ENCODE measurements around the gene RAPGEF3. TPM values are rescaled to one million over a fixed set of nuclear protein-coding genes. Genes with fewer than 3 reads are reported as not detected.

Gene RAPGEF3
- total and polyA plus RNA-seq, 5 donors from 2014 or later: 0.10 to 0.79 (median 0.14) TPM; not detected in 2

DNA sequence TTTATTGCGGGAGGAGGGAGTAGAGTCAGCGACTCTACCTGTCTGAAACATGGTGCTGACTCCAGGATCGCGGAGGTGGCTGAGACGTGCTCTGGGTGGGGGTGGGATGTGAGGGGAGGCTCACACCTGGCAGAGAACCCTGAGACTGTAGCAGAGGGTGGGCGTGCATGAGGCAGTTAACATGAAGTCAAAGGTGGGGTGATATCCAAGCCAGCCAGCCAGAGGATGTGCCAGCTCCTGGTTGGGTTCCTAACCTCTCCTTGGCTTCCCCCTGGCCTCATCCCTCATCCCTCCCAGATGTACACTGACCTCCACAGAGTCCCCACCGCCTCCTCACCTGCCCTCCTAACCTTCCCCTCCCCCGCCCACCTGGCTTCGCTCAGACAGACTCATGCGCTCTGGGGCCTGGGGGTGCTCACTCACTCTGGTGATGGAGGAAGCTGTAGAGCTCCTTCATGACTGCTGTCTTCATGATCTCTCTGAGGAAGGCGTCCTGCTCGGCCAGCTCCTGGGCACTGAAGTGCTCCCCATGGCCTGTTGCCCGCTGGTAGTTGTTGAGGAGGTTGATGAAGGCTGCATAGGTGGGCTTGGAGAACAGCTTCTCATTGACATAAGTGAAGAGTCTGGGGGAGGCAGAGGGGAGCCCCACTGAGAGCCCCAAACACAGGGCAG is 42.7 kb downstream of the RAPGEF3 start:
- Mint-ChIP-seq H3K4me3 (no peak overlapping the region), H3K36me3 (peaks cover 4% of the 10 kb centered on the region), H3K27ac (peak overlapping the region in 1 of 3 donors; percentile 91), H3K4me1 (peaks cover 5 to 20% (median 9%) of the 10 kb centered on the region in 4 donors), H3K27me3 (no peaks in the 10 kb centered on the region), H3K9me3 (no peaks in the 10 kb centered on the region)
- no peak overlapping the region for H3K27ac ChIP-seq (ENCODE audit: insufficient read depth, low read length, poor library complexity, severe bottlenecking)
- no peak for ATAC-seq (ENCODE audit: low read depth in 2 of 2)
- peaks cover under 1% of the 10 kb centered on the region for H3K36me3 ChIP-seq (ENCODE audit: control insufficient read depth, insufficient read depth, low read length)
- H3K4me3 ChIP-seq (ENCODE audit: low read depth, low read length): no peak overlapping the region
- H3K27me3 ChIP-seq (ENCODE audit: control insufficient read depth, insufficient read depth, low read length): no peaks in the 10 kb centered on the region
- H3K4me1 ChIP-seq (ENCODE audit: control insufficient read depth, insufficient read depth, low read length, poor library complexity, severe bottlenecking): peaks cover 4% of the 10 kb centered on the region
- no peak for DNase-seq
- H3K9me3 ChIP-seq (ENCODE audit: control insufficient read depth in 2 of 2, low read length in 2 of 2): no peaks in the 10 kb centered on the region

DNA sequence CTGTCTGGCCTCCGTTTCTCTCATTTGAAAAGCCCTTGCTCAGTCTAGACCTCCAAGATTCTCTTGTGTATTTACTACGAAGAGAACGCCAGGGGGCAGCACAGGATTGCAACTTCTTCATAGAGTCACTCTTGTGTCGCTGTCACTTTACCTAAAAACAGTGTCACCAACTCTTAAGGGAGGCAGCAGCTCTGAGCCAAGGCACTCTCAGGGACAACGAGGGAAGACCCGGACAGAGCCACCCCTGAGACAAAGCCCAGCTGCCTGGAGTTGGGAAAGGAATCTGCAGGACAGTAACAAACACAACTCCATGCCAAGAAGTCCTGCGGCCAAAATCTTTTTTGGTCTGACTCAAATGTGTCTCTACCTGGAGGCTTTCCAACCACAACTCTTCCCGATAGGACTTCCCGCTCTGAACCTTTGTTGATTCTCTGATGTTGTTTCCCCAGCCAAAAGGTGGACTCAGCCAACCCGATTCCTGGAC is 43.2 kb downstream of the RAPGEF3 start:
- no peak overlapping the region for H3K27ac ChIP-seq (ENCODE audit: insufficient read depth, low read length, poor library complexity, severe bottlenecking)
- Mint-ChIP-seq H3K36me3 (peaks cover 4% of the 10 kb centered on the region), H3K27ac (peak overlapping the region in 2 of 3 donors; percentile 66 to 91), H3K4me3 (peak overlapping the region in 1 of 4 donors; percentile 12), H3K4me1 (peaks cover 5 to 20% (median 10%) of the 10 kb centered on the region in 4 donors), H3K9me3 (no peaks in the 10 kb centered on the region), H3K27me3 (no peaks in the 10 kb centered on the region)
- H3K9me3 ChIP-seq (ENCODE audit: control insufficient read depth in 2 of 2, low read length in 2 of 2): no peaks in the 10 kb centered on the region
- no peak overlapping the region for H3K4me3 ChIP-seq (ENCODE audit: low read depth, low read length)
- H3K27me3 ChIP-seq (ENCODE audit: control insufficient read depth, insufficient read depth, low read length): no peaks in the 10 kb centered on the region
- H3K4me1 ChIP-seq (ENCODE audit: control insufficient read depth, insufficient read depth, low read length, poor library complexity, severe bottlenecking): peaks cover 4% of the 10 kb centered on the region
- ATAC-seq (ENCODE audit: low read depth in 2 of 2) (peak; percentile 82 to 87), DNase-seq (peak; percentile 62 to 87 (median 78))
- H3K36me3 ChIP-seq (ENCODE audit: control insufficient read depth, insufficient read depth, low read length): no peaks in the 10 kb centered on the region

DNA sequence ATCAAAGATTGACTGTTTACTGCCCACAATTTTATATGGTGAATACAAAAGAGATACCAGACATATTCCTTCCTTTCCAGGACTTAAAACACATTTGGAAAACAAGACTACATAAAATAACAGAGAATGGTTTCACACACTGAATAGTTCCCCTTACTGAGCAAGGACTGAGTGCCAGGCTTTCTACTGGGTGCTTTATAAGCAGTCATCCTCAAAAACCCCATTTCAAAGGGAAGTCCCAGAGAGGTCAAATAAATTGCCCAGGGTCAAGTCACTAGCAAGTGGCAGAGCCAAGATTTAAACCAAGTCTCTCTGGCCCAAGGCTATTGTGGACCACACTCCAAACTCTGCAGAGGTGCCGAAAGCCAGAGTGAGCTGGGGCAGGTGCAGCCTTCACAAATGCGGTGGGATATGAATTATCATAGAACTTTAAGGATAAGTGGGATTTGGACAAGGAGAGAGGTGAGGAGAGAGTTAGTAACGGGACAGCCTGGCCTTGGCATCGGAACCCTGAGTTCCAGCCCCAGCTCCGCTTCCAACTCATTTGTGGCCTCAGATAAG is 43.8 kb downstream of the RAPGEF3 start:
- H3K4me1 Mint-ChIP-seq: peaks cover 5 to 20% (median 10%) of the 10 kb centered on the region in 4 donors

DNA sequence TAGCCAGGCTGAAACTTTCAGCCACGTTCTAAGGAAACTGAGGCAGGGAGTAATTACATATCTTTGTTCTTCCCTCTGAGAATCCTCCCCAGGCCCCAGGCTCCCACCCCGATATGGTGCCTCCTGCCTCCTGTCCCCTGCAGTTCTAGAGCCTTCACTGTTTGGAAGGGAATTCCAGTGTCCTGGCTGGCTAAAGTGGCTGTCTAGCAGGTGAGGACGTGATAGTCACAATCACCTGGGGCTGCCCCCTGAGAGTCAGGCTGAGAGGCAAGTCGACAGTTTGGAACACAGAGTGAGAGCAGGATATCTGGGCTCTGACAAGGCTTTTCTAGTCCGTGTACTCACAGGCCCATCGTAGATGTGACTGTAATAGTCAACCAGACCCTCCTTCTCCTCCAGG is 46.5 kb downstream of the RAPGEF3 start:
- H3K9me3 ChIP-seq (ENCODE audit: control insufficient read depth in 2 of 2, low read length in 2 of 2): no peaks in the 10 kb centered on the region
- no peaks in the 10 kb centered on the region for H3K27me3 ChIP-seq (ENCODE audit: control insufficient read depth, insufficient read depth, low read length)
- Mint-ChIP-seq H3K9me3 (no peaks in the 10 kb centered on the region), H3K4me3 (no peak overlapping the region), H3K4me1 (peaks cover 15 to 32% (median 28%) of the 10 kb centered on the region in 4 donors), H3K27ac (no peak overlapping the region), H3K27me3 (no peaks in the 10 kb centered on the region), H3K36me3 (peaks cover 4% of the 10 kb centered on the region)
- no peak for DNase-seq
- no peak for ATAC-seq (ENCODE audit: low read depth in 2 of 2)
- no peak overlapping the region for H3K4me3 ChIP-seq (ENCODE audit: low read depth, low read length)
- no peak overlapping the region for H3K27ac ChIP-seq (ENCODE audit: insufficient read depth, low read length, poor library complexity, severe bottlenecking)
- H3K4me1 ChIP-seq (ENCODE audit: control insufficient read depth, insufficient read depth, low read length, poor library complexity, severe bottlenecking): peaks cover 25% of the 10 kb centered on the region
- no peaks in the 10 kb centered on the region for H3K36me3 ChIP-seq (ENCODE audit: control insufficient read depth, insufficient read depth, low read length)

More for the DNA sequence above, 43.8 kb downstream of the RAPGEF3 start:
- ATAC-seq (ENCODE audit: low read depth in 2 of 2) (no peak), DNase-seq (no peak)
- H3K4me3 ChIP-seq (ENCODE audit: low read depth, low read length): no peak overlapping the region
- Mint-ChIP-seq H3K4me3 (peak overlapping the region in 1 of 4 donors; percentile 12), H3K36me3 (peaks cover 2% of the 10 kb centered on the region), H3K27me3 (no peaks in the 10 kb centered on the region), H3K27ac (peak overlapping the region in 1 of 3 donors; percentile 91), H3K9me3 (no peaks in the 10 kb centered on the region)
- no peaks in the 10 kb centered on the region for H3K36me3 ChIP-seq (ENCODE audit: control insufficient read depth, insufficient read depth, low read length)
- no peaks in the 10 kb centered on the region for H3K9me3 ChIP-seq (ENCODE audit: control insufficient read depth in 2 of 2, low read length in 2 of 2)
- no peak overlapping the region for H3K27ac ChIP-seq (ENCODE audit: insufficient read depth, low read length, poor library complexity, severe bottlenecking)
- H3K4me1 ChIP-seq (ENCODE audit: control insufficient read depth, insufficient read depth, low read length, poor library complexity, severe bottlenecking): peaks cover 4% of the 10 kb centered on the region
- no peaks in the 10 kb centered on the region for H3K27me3 ChIP-seq (ENCODE audit: control insufficient read depth, insufficient read depth, low read length)

DNA sequence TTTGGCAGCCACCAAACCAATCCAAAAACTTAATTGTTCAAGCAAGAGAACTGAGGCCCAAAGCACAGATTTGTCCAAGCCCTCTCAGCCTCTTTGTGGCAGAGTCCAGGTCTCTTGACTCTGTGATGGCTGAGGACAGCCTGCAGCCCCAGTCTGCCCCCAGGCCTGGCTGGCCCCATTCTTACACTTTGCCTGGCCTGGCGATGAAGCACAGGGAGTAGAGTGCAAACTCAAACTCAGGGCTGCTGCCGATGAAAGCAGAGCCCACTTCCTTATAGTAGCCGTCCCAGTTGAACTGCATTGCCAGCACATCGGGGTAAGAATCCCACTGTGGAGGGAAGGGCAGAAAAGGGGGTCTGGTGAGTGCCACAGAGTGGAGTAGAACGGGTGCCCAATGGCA is 47.2 kb downstream of the RAPGEF3 start:
- H3K27me3 Mint-ChIP-seq: peaks cover under 1% of the 10 kb centered on the region
- H3K27ac Mint-ChIP-seq: no peak overlapping the region
- no peak overlapping the region for H3K4me3 ChIP-seq (ENCODE audit: low read depth, low read length)
- ATAC-seq (ENCODE audit: low read depth in 2 of 2) (no peak), DNase-seq (no peak)
- H3K4me1 ChIP-seq (ENCODE audit: control insufficient read depth, insufficient read depth, low read length, poor library complexity, severe bottlenecking): peaks cover 30% of the 10 kb centered on the region
- H3K4me1 Mint-ChIP-seq: peaks cover 17 to 36% (median 31%) of the 10 kb centered on the region in 4 donors
- no peaks in the 10 kb centered on the region for H3K36me3 ChIP-seq (ENCODE audit: control insufficient read depth, insufficient read depth, low read length)
- H3K27ac ChIP-seq (ENCODE audit: insufficient read depth, low read length, poor library complexity, severe bottlenecking): no peak overlapping the region
- H3K27me3 ChIP-seq (ENCODE audit: control insufficient read depth, insufficient read depth, low read length): no peaks in the 10 kb centered on the region
- no peaks in the 10 kb centered on the region for H3K9me3 ChIP-seq (ENCODE audit: control insufficient read depth in 2 of 2, low read length in 2 of 2)
- peaks cover 4% of the 10 kb centered on the region for H3K36me3 Mint-ChIP-seq
- peak overlapping the region in 1 of 4 donors; percentile 62 for H3K4me3 Mint-ChIP-seq
- H3K9me3 Mint-ChIP-seq: no peaks in the 10 kb centered on the region

DNA sequence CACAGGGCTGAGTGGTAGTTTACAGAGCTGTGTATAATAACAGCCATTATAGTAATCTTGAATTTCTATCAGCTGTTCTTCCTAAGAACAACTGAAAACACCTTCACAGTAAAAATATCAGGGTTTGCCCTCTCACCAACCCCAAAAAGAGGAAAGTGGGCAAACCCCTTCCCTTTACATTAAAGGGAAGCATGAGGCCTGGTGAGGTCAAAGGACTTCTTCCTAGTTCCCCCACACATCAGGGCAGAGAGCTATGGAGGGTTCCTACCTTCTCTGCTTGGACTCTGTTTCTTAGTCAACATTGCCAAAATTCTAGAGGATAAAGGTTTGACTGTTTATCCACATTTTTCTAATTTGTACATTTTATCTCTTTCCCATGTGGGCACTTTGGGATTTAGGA is 48.4 kb downstream of the RAPGEF3 start:
- ATAC-seq (ENCODE audit: low read depth in 2 of 2) (no peak), DNase-seq (no peak)
- no peaks in the 10 kb centered on the region for H3K9me3 ChIP-seq (ENCODE audit: control insufficient read depth in 2 of 2, low read length in 2 of 2)
- no peak overlapping the region for H3K4me3 ChIP-seq (ENCODE audit: low read depth, low read length)
- no peak overlapping the region for H3K27ac ChIP-seq (ENCODE audit: insufficient read depth, low read length, poor library complexity, severe bottlenecking)
- Mint-ChIP-seq H3K27ac (peak overlapping the region in 2 of 3 donors; percentile 16 to 71), H3K36me3 (peaks cover 4% of the 10 kb centered on the region), H3K9me3 (no peaks in the 10 kb centered on the region), H3K27me3 (peaks cover 4% of the 10 kb centered on the region), H3K4me3 (no peak overlapping the region), H3K4me1 (peaks cover 17 to 36% (median 33%) of the 10 kb centered on the region in 4 donors)
- H3K36me3 ChIP-seq (ENCODE audit: control insufficient read depth, insufficient read depth, low read length): no peaks in the 10 kb centered on the region
- H3K4me1 ChIP-seq (ENCODE audit: control insufficient read depth, insufficient read depth, low read length, poor library complexity, severe bottlenecking): peaks cover 26% of the 10 kb centered on the region
- no peaks in the 10 kb centered on the region for H3K27me3 ChIP-seq (ENCODE audit: control insufficient read depth, insufficient read depth, low read length)

DNA sequence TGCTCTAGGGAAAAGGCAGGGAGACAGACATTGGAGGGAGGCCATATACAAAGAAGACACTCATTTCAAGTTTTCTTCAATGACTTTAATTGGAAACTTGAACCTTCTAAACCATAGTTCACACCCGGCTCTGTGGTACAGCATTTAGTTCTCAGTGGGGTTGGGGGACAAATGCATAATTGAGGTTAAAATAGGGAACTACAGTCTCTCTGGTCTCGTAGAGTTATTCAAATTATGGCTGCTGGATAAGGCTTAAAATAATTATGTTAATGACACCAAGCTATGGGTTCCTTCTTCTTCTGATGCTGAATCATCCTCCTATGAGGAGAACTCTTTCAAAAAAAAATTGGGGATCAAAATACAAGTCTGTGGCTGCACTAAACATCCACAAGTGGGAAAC is 49.0 kb downstream of the RAPGEF3 start:
- Mint-ChIP-seq H3K27ac (peak overlapping the region in 2 of 3 donors; percentile 6 to 47), H3K9me3 (no peaks in the 10 kb centered on the region), H3K4me3 (no peak overlapping the region), H3K27me3 (peaks cover 4% of the 10 kb centered on the region), H3K4me1 (peaks cover 15 to 38% (median 34%) of the 10 kb centered on the region in 4 donors), H3K36me3 (peaks cover 4% of the 10 kb centered on the region)
- no peak for ATAC-seq (ENCODE audit: low read depth in 2 of 2)
- H3K9me3 ChIP-seq (ENCODE audit: control insufficient read depth in 2 of 2, low read length in 2 of 2): no peaks in the 10 kb centered on the region
- no peaks in the 10 kb centered on the region for H3K36me3 ChIP-seq (ENCODE audit: control insufficient read depth, insufficient read depth, low read length)
- peaks cover 32% of the 10 kb centered on the region for H3K4me1 ChIP-seq (ENCODE audit: control insufficient read depth, insufficient read depth, low read length, poor library complexity, severe bottlenecking)
- H3K4me3 ChIP-seq (ENCODE audit: low read depth, low read length): no peak overlapping the region
- no peaks in the 10 kb centered on the region for H3K27me3 ChIP-seq (ENCODE audit: control insufficient read depth, insufficient read depth, low read length)
- no peak overlapping the region for H3K27ac ChIP-seq (ENCODE audit: insufficient read depth, low read length, poor library complexity, severe bottlenecking)
- no peak for DNase-seq

All from CD4-positive, CD25-positive, alpha-beta regulatory T cell (primary cell).